Upper lobe of right lung (tissue), 1 donor: ENCODE data around the gene PADI1. TPM values are rescaled to one million over a fixed set of nuclear protein-coding genes. Genes with fewer than 3 reads are reported as not detected.

Experiments used
- ATAC-seq: fragments of 200-7000 bp; cut with Tn5 transposase; one replicate; pipeline ENCODE4 v1.9.1; 2020; ENCODE audit warnings: mild to moderate bottlenecking, moderate library complexity
- DNase-seq: peaks from one replicate; pipeline ENCODE4 v3.0.0-alpha.2; 2020
- H3K27ac ChIP-seq: fragments of 200-600 bp; one replicate; pipeline ENCODE4 v1.8.0; 2022
- H3K27me3 ChIP-seq: fragments of 200-600 bp; one replicate; pipeline ENCODE4 v1.8.0; 2022; ENCODE audit warnings: mild to moderate bottlenecking
- H3K36me3 ChIP-seq: fragments of 200-600 bp; one replicate; pipeline ENCODE4 v1.8.0; 2022
- H3K4me1 ChIP-seq: fragments of 200-600 bp; one replicate; pipeline ENCODE4 v1.8.0; 2022
- H3K4me3 ChIP-seq: fragments of 200-600 bp; one replicate; pipeline ENCODE4 v1.8.0; 2022; ENCODE audit warnings: mild to moderate bottlenecking
- H3K9me3 ChIP-seq: fragments of 200-600 bp; one replicate; pipeline ENCODE4 v1.8.0; 2022
- intact Hi-C: fragments of 100-400 bp; cut with DNase I; formaldehyde crosslinking; loops from one replicate; pipeline ENCODE4 v1.11.0; 2022
- microRNA-seq: library from miRNA; unstranded; fragments of <30 nt; microRNA quantifications from one replicate; pipeline ENCODE4 v1.2.0, GENCODE V29; 2020; ENCODE audit warnings: borderline microRNAs expressed
- total RNA-seq: library from RNA; stranded (reverse); fragmentation: NEBNext Ultra II Directional; extraction: Animal tissue kit (Norgen Biotek cat#: 25700); gene quantifications from one replicate; pipeline ENCODE4 v1.2.1, GENCODE V29; 2021
- TF ChIP-seq, protein P1 (sequence below): fragments of 200-600 bp; IDR thresholded peaks from one replicate; pipeline ENCODE4 v1.8.0; 2022; ENCODE audit warnings: antibody characterized with exemption
- donor health status: DM: no; HTN: yes; CAD: no; lungs with severe emphysema.

PADI1 gene
- total RNA-seq, 1 donor from 2014 or later, result not detected

DNA sequence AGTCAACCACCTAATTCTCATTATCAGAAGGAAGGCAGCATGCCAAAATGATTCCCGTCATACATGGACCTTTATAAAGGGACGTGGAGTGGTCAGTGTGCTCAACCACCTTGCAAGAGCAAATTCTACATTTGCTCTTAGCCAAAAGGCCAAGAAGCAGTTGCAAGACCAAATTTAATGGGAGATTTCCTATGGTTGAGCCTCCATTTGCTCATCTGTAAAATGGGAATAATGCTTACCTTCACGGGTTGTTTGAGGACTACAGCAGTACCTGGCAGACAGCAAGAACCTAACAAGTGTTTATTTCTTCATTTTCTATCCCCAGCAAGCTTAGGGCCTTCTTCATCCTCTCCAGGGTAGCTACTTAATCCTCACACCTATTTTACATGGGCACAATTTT is 85.6 kb downstream of the PADI1 start:
- intact Hi-C loops, result no loop called here

DNA sequence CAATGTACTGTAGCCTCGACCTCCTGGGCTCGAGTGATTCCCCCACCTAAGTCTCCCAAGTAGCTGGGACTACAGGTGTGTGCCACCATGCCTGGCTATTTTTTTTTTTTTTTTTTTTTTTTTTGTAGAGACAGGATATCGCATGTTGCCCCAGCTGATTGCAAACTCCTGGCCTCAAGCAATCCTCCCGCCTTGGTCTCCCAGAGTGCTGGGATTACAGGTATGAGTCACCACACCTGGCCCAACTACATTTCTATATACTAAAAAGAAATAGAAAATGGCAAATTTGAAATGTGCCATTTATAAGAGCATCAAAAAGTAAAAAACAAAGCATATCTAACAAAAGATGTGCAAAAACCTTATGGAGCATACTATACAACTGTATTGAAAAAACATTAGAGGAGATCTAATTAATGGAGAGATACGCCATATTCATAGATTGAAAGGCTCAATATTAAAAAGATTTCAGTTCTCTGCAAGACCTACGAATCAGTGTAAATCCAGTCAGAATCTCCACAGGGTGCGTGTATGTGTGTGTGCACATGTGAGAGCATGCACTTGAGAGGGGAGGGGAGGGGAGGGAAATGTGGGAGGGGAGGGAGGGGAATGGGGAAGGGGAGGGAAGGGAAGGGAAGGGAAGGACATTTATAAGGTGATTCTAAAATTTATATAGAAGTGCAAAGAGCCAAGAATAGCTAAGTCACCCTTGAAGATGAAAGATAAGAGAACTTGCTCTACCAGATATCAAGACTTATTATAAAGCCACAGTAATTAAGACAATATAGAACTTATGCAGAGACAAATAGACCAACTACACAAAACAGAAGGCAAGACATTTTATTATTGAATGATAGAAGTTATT is 87.6 kb downstream of the PADI1 start:
- H3K36me3 ChIP-seq, result no peaks in the 10 kb centered on the region
- intact Hi-C loops, result no loop called here
- H3K27ac ChIP-seq, result no peak overlapping the region
- ATAC-seq, result no peak
- H3K9me3 ChIP-seq, result no peaks in the 10 kb centered on the region
- TF ChIP-seq, protein P1, sequence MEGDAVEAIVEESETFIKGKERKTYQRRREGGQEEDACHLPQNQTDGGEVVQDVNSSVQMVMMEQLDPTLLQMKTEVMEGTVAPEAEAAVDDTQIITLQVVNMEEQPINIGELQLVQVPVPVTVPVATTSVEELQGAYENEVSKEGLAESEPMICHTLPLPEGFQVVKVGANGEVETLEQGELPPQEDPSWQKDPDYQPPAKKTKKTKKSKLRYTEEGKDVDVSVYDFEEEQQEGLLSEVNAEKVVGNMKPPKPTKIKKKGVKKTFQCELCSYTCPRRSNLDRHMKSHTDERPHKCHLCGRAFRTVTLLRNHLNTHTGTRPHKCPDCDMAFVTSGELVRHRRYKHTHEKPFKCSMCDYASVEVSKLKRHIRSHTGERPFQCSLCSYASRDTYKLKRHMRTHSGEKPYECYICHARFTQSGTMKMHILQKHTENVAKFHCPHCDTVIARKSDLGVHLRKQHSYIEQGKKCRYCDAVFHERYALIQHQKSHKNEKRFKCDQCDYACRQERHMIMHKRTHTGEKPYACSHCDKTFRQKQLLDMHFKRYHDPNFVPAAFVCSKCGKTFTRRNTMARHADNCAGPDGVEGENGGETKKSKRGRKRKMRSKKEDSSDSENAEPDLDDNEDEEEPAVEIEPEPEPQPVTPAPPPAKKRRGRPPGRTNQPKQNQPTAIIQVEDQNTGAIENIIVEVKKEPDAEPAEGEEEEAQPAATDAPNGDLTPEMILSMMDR, result no peak
- no peak for DNase-seq
- no peaks in the 10 kb centered on the region for H3K4me1 ChIP-seq
- peaks cover 19% of the 10 kb centered on the region for H3K27me3 ChIP-seq
- H3K4me3 ChIP-seq, result no peak overlapping the region

More for the DNA sequence above, 85.6 kb downstream of the PADI1 start:
- TF ChIP-seq, protein P1, result no peak
- ATAC-seq, result no peak
- no peak for DNase-seq
- Histone ChIP-seq H3K27me3 (peaks cover 19% of the 10 kb centered on the region), H3K4me3 (no peak overlapping the region), H3K36me3 (no peaks in the 10 kb centered on the region), H3K9me3 (no peaks in the 10 kb centered on the region), H3K4me1 (no peaks in the 10 kb centered on the region), H3K27ac (no peak overlapping the region)

DNA sequence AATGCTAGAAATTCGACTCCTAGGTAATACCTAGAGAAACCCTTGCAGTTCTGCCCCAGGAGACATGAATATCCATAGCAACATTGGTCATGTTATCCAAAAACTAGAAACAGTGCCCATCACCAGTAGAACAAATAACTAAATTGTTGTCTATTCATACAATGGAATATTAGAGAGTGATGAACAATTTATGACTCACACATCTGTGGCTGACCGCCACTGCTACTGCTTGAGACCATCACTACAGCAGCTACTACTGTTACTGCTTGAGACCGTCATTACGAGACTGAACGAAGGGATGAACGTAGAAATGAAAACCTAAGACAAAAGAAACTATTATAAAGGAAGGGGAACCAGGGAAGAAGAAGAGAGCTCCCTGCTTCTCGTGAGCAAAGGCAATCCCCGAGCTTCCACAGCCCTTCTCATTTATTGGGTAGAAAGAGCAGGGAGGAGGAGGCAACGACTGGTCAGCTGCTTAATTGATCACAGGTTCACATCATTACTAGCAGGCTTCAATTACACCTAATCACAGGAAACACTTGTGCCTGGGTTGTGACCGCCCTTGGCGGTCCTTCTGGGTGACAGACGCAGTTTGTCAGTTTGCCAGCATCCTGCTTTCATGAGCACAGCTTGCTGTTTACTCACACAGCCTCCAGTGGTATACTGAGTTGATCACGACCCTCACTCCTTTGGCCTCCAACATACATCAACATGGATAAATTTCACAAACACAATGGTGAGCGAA is 88.9 kb downstream of the PADI1 start:
- Histone ChIP-seq H3K9me3 (no peaks in the 10 kb centered on the region), H3K27ac (no peak overlapping the region), H3K36me3 (no peaks in the 10 kb centered on the region), H3K27me3 (peaks cover 19% of the 10 kb centered on the region), H3K4me3 (no peak overlapping the region), H3K4me1 (no peaks in the 10 kb centered on the region)
- TF ChIP-seq, protein P1, result no peak
- DNase-seq (no peak), ATAC-seq (no peak)
- intact Hi-C loops, result no loop called here

DNA sequence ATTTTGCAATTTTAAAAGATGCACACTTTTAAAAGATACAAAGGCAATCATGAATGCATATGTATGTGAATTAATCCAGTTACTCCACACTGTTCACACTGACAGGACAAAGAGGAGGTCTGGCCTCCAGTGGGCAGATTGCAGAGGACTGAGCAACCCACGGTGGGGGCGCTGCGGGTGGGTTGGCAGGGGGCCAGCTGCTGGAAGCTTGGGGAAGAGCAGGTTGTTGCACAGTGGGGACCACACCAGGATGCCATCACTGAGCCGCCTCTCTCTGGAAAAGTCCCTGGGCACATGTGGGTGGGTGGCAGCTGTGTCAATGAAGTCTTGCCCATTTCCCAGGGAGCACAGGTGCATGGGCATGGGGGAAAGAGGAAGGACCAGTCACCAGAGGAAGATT is 90.4 kb downstream of the PADI1 start:
- DNase-seq, result no peak
- ATAC-seq, result no peak
- intact Hi-C loops, result no loop called here
- TF ChIP-seq, protein P1, result no peak
- peaks cover 17% of the 10 kb centered on the region for H3K27me3 ChIP-seq
- no peak overlapping the region for H3K4me3 ChIP-seq
- H3K4me1 ChIP-seq, result no peaks in the 10 kb centered on the region
- H3K9me3 ChIP-seq, result no peaks in the 10 kb centered on the region
- no peak overlapping the region for H3K27ac ChIP-seq
- H3K36me3 ChIP-seq, result no peaks in the 10 kb centered on the region

Small RNA genes within 50 kb of the gene (microRNA-seq; reads per million reads assigned to microRNA genes)
- not detected for gene MIR3972

Other genes with a start within 250 kb of the PADI1 start
- 14.8 TPM for gene MFAP2, start 224.5 kb upstream of the PADI1 start, total RNA-seq
- gene ATP13A2, start 193.2 kb upstream of the PADI1 start, total RNA-seq, result 42.1 TPM
- 79.3 TPM for gene SDHB, start 151.1 kb upstream of the PADI1 start, total RNA-seq
- 20.0 TPM for gene PADI2, start 85.7 kb upstream of the PADI1 start, total RNA-seq
- not detected for gene PADI3, start 44.0 kb downstream of the PADI1 start, total RNA-seq
- gene PADI4, start 103.1 kb downstream of the PADI1 start, total RNA-seq, result 2.3 TPM
- not detected for gene PADI6, start 167.1 kb downstream of the PADI1 start, total RNA-seq
- gene RCC2, start 234.5 kb downstream of the PADI1 start, total RNA-seq, result 48.6 TPM